H9 (cell line): ENCODE results near the gene FGF12. TPM values are rescaled to one million over a fixed set of nuclear protein-coding genes. Genes with fewer than 3 reads are reported as not detected.

ENCODE experiments used
- DNase-seq: peaks from one replicate; pipeline ENCODE4 v3.0.0-alpha.2; 2017
- H2AFZ ChIP-seq: one replicate; pipeline ENCODE4 v1.6.1; 2013; ENCODE audit warnings: mild to moderate bottlenecking, low read length, control low read depth, moderate library complexity
- H2AK5ac ChIP-seq: 2 replicates; pipeline ENCODE4 v1.6.1; 2013; ENCODE audit warnings: low read length, control low read depth, mixed read lengths; ENCODE audit not compliant: insufficient read length
- H2BK120ac ChIP-seq: one replicate; pipeline ENCODE4 v1.6.1; 2013; ENCODE audit warnings: low read depth, mild to moderate bottlenecking, low read length, control low read depth, inconsistent platforms; ENCODE audit not compliant: poor library complexity, severe bottlenecking
- H2BK12ac ChIP-seq: 2 replicates; pipeline ENCODE4 v1.6.1; 2013; ENCODE audit warnings: low read length, control low read depth, mixed read lengths, low read depth; ENCODE audit not compliant: insufficient read length
- H2BK15ac ChIP-seq: 2 replicates; pipeline ENCODE4 v1.6.1; 2013; ENCODE audit warnings: low read depth, low read length, control low read depth
- H2BK20ac ChIP-seq: one replicate; pipeline ENCODE4 v1.6.1; 2013; ENCODE audit warnings: low read depth, mild to moderate bottlenecking, low read length, control low read depth, inconsistent platforms; ENCODE audit not compliant: poor library complexity, severe bottlenecking
- H2BK5ac ChIP-seq: 2 replicates; pipeline ENCODE4 v1.6.1; 2013; ENCODE audit warnings: low read length, control low read depth, mixed read lengths; ENCODE audit not compliant: insufficient read length
- H3K14ac ChIP-seq: 2 replicates; pipeline ENCODE4 v1.6.1; 2013; ENCODE audit warnings: low read length, control low read depth; ENCODE audit not compliant: insufficient read depth
- H3K18ac ChIP-seq: 2 replicates; pipeline ENCODE4 v1.6.1; 2013; ENCODE audit warnings: low read depth, mild to moderate bottlenecking, mixed read lengths, low read length, control low read depth; ENCODE audit not compliant: insufficient read length
- H3K23ac ChIP-seq: 2 replicates; pipeline ENCODE4 v1.6.1; 2013; ENCODE audit warnings: low read length, control low read depth, mixed read lengths, low read depth; ENCODE audit not compliant: insufficient read length
- H3K23me2 ChIP-seq: 2 replicates; pipeline ENCODE4 v1.6.1; 2013; ENCODE audit warnings: low read depth, mild to moderate bottlenecking, mixed read lengths, low read length, control low read depth; ENCODE audit not compliant: insufficient read length, poor library complexity, severe bottlenecking
- H3K27ac ChIP-seq: 2 replicates; pipeline ENCODE4 v1.5.1; 2013; ENCODE audit warnings: low read length, control low read depth, mixed read lengths, low read depth; ENCODE audit not compliant: insufficient read length
- H3K27me3 ChIP-seq: 2 replicates; pipeline ENCODE4 v1.6.1; 2013; ENCODE audit warnings: low read length, control low read depth, inconsistent platforms; ENCODE audit not compliant: insufficient read depth
- H3K4ac ChIP-seq: 2 replicates; pipeline ENCODE4 v1.6.1; 2013; ENCODE audit warnings: low read depth, mild to moderate bottlenecking, control low read depth, inconsistent platforms, low read length, moderate library complexity
- H3K4me1 ChIP-seq: 2 replicates; pipeline ENCODE4 v1.6.1; 2013; ENCODE audit warnings: low read length, control low read depth, inconsistent platforms; ENCODE audit not compliant: insufficient read depth
- H3K4me2 ChIP-seq: 2 replicates; pipeline ENCODE4 v1.6.1; 2013; ENCODE audit warnings: low read length, control low read depth, mixed read lengths; ENCODE audit not compliant: insufficient read length, insufficient read depth
- H3K56ac ChIP-seq: 2 replicates; pipeline ENCODE4 v1.6.1; 2013; ENCODE audit warnings: low read depth, mild to moderate bottlenecking, mixed read lengths, low read length, control low read depth; ENCODE audit not compliant: insufficient read length
- H3K79me1 ChIP-seq: 2 replicates; pipeline ENCODE4 v1.6.1; 2013; ENCODE audit warnings: low read depth, mild to moderate bottlenecking, moderate library complexity, low read length, control low read depth, inconsistent platforms; ENCODE audit not compliant: insufficient read depth, poor library complexity, severe bottlenecking
- H3K79me2 ChIP-seq: 2 replicates; pipeline ENCODE4 v1.6.1; 2013; ENCODE audit warnings: low read length, control low read depth, inconsistent platforms; ENCODE audit not compliant: insufficient read depth
- H3K9ac ChIP-seq: 2 replicates; pipeline ENCODE4 v1.6.1; 2013; ENCODE audit warnings: low read length, control low read depth, mixed read lengths; ENCODE audit not compliant: insufficient read length; ENCODE audit errors: extremely low read depth
- H3K9me3 ChIP-seq: one replicate; pipeline ENCODE4 v1.6.1; 2013; ENCODE audit warnings: low read depth, low read length, inconsistent platforms; ENCODE audit not compliant: control insufficient read depth
- H3T11ph ChIP-seq: one replicate; pipeline ENCODE4 v1.6.1; 2013; ENCODE audit warnings: mild to moderate bottlenecking, low read length, control low read depth, inconsistent platforms
- H4K20me1 ChIP-seq: one replicate; pipeline ENCODE4 v1.6.1; 2013; ENCODE audit not compliant: control insufficient read depth, insufficient read length, insufficient read depth
- H4K5ac ChIP-seq: 2 replicates; pipeline ENCODE4 v1.6.1; 2013; ENCODE audit warnings: low read depth, mild to moderate bottlenecking, mixed read lengths, low read length, control low read depth; ENCODE audit not compliant: insufficient read length
- H4K8ac ChIP-seq: replicated peaks from 2 replicates; pipeline ENCODE4 v1.6.1; 2013; ENCODE audit warnings: low read length, control low read depth, mixed read lengths, low read depth; ENCODE audit not compliant: insufficient read length
- H4K91ac ChIP-seq: 2 replicates; pipeline ENCODE4 v1.6.1; 2013; ENCODE audit warnings: low read depth, mild to moderate bottlenecking, moderate library complexity, mixed read lengths, low read length, control low read depth; ENCODE audit not compliant: insufficient read length
- H3K27ac Mint-ChIP-seq, 3 experiments: 2 replicates in 2 of 3; 3 replicates in 1 of 3; pipeline ENCODE4 v1.8.0; 2020 to 2021; ENCODE audit warnings: mixed read lengths in 3 of 3, mild to moderate bottlenecking in 1 of 3, moderate library complexity in 1 of 3
- H3K27me3 Mint-ChIP-seq: 2 replicates; pipeline ENCODE4 v1.8.0; 2021; ENCODE audit warnings: low read depth, mild to moderate bottlenecking, moderate library complexity, mixed read lengths
- H3K36me3 Mint-ChIP-seq, 3 experiments: 2 replicates in 2 of 3; 3 replicates in 1 of 3; pipeline ENCODE4 v1.8.0; 2020 to 2021; ENCODE audit warnings: low read depth in 3 of 3, mixed read lengths in 3 of 3; ENCODE audit not compliant: insufficient read depth in 1 of 3
- H3K4me1 Mint-ChIP-seq, 2 experiments: 2 replicates each; pipeline ENCODE4 v1.8.0; 2020; ENCODE audit warnings: mixed read lengths in 2 of 2
- H3K4me3 Mint-ChIP-seq, 2 experiments: 2 replicates in 1 of 2; 3 replicates in 1 of 2; pipeline ENCODE4 v1.8.0; 2020 to 2021; ENCODE audit warnings: mild to moderate bottlenecking in 2 of 2, mixed read lengths in 2 of 2, moderate library complexity in 1 of 2
- H3K9me3 Mint-ChIP-seq, 2 experiments: 2 replicates in 1 of 2; 3 replicates in 1 of 2; pipeline ENCODE4 v1.8.0; 2020; ENCODE audit warnings: mild to moderate bottlenecking in 2 of 2, mixed read lengths in 2 of 2, moderate library complexity in 1 of 2
- CTCF ChIP-seq: fragments of 200-600 bp; sonication (generic); conservative IDR thresholded peaks from 3 replicates; pipeline ENCODE4 v1.8.0; 2021; ENCODE audit warnings: antibody characterized with exemption, mild to moderate bottlenecking
- WGBS: extraction: QIAGEN DNeasy Blood & Tissue Kit; methylation state at CpG from one replicate; pipeline ENCODE4 v1.1.7; 2013; ENCODE audit warnings: missing lambda C conversion rate, low lambda C conversion rate, mixed read lengths; ENCODE audit not compliant: insufficient read length; ENCODE audit errors: extremely low coverage; 5-methylcytosine and 5-hydroxymethylcytosine counted together
- total RNA-seq: library from RNA; stranded (reverse); gene quantifications from 2 replicates; pipeline ENCODE4 v1.2.1, GENCODE V29; 2021

Gene FGF12
- total RNA-seq, 1 experiment from 2014 or later = 5.6 TPM

- no peaks in the 10 kb centered on the region for H3K79me1 ChIP-seq
- no peaks in the 10 kb centered on the region for H3K27me3 ChIP-seq
- no peaks in the 10 kb centered on the region for H3K36me3 Mint-ChIP-seq
- H3K23me2 ChIP-seq = no peaks in the 10 kb centered on the region
- H2BK12ac ChIP-seq = no peak overlapping the region
- no peak overlapping the region for H3K56ac ChIP-seq
- no peak overlapping the region for H4K91ac ChIP-seq
- no peaks in the 10 kb centered on the region for H3K27me3 Mint-ChIP-seq
- H3K27ac ChIP-seq = no peak overlapping the region
- TF ChIP-seq CTCF = no peak
- no peak overlapping the region for H3K9ac ChIP-seq
- no peak overlapping the region for H4K5ac ChIP-seq
- H2AK5ac ChIP-seq = no peak overlapping the region
- no peaks in the 10 kb centered on the region for H3K4me1 ChIP-seq
- H2BK5ac ChIP-seq = no peak overlapping the region
- H3K23ac ChIP-seq = no peak overlapping the region
- no peaks in the 10 kb centered on the region for H3K79me2 ChIP-seq
- no peak overlapping the region for H3K4me3 Mint-ChIP-seq
- H3K14ac ChIP-seq = no peak overlapping the region
- no peak for DNase-seq
- no peak overlapping the region for H2AFZ ChIP-seq
- no peak overlapping the region for H4K8ac ChIP-seq
- no peak overlapping the region for H3K4me2 ChIP-seq
- H4K20me1 ChIP-seq = no peaks in the 10 kb centered on the region
- no peak overlapping the region for H3T11ph ChIP-seq
- H3K18ac ChIP-seq = no peak overlapping the region
- no peak overlapping the region for H2BK15ac ChIP-seq
- H3K4ac ChIP-seq = no peak overlapping the region
- no peak overlapping the region for H3K27ac Mint-ChIP-seq
- H3K9me3 ChIP-seq = no peaks in the 10 kb centered on the region
- no peak overlapping the region for H2BK120ac ChIP-seq
- H2BK20ac ChIP-seq = no peak overlapping the region
- no peaks in the 10 kb centered on the region for H3K9me3 Mint-ChIP-seq
- no peaks in the 10 kb centered on the region for H3K4me1 Mint-ChIP-seq
- WGBS = no CpG with 5 or more reads among the region's 13 CpGs
Observed at GRCh38 chr3:192122832-192123594, 604.3 kb downstream of the FGF12 start.
